ENCODE results near the gene STK24.

STK24 gene

GRCh38 chr13:98523455-98524102, 53.3 kb downstream of the STK24 start:
- H3K4me3 ChIP-seq (ENCODE audit: control insufficient read depth, low read depth, low read length): no peak overlapping the region
- DNase-seq (ENCODE audit: low read depth): no peak
- TF ChIP-seq CTCF (IDR thresholded peaks at IDR 0.05; ENCODE audit: control insufficient read depth, insufficient read depth, low read depth, low read length, missing control alignments): no peak

- no peak for TF ChIP-seq CTCF (IDR thresholded peaks at IDR 0.05; ENCODE audit: control insufficient read depth, insufficient read depth, low read depth, low read length, missing control alignments)
- DNase-seq (ENCODE audit: low read depth): no peak
- no peak overlapping the region for H3K4me3 ChIP-seq (ENCODE audit: control insufficient read depth, low read depth, low read length)
These were observed 54.5 kb downstream of the STK24 start for GRCh38 chr13:98522371-98522770.

- no peak for DNase-seq (ENCODE audit: low read depth)
- TF ChIP-seq CTCF (IDR thresholded peaks at IDR 0.05; ENCODE audit: control insufficient read depth, insufficient read depth, low read depth, low read length, missing control alignments): no peak
- H3K4me3 ChIP-seq (ENCODE audit: control insufficient read depth, low read depth, low read length): no peak overlapping the region
These were observed 55.3 kb downstream of the STK24 start for GRCh38 chr13:98521461-98522247.

GRCh38 chr13:98520674-98521449, 56.0 kb downstream of the STK24 start:
- no peak for DNase-seq (ENCODE audit: low read depth)
- no peak for TF ChIP-seq CTCF (IDR thresholded peaks at IDR 0.05; ENCODE audit: control insufficient read depth, insufficient read depth, low read depth, low read length, missing control alignments)
- H3K4me3 ChIP-seq (ENCODE audit: control insufficient read depth, low read depth, low read length): no peak overlapping the region

GRCh38 chr13:98519976-98520375, 56.9 kb downstream of the STK24 start:
- TF ChIP-seq CTCF (IDR thresholded peaks at IDR 0.05; ENCODE audit: control insufficient read depth, insufficient read depth, low read depth, low read length, missing control alignments): no peak
- H3K4me3 ChIP-seq (ENCODE audit: control insufficient read depth, low read depth, low read length): no peak overlapping the region
- DNase-seq (ENCODE audit: low read depth): no peak

GRCh38 chr13:98517576-98518310, 59.2 kb downstream of the STK24 start:
- TF ChIP-seq CTCF (IDR thresholded peaks at IDR 0.05; ENCODE audit: control insufficient read depth, insufficient read depth, low read depth, low read length, missing control alignments): no peak
- no peak overlapping the region for H3K4me3 ChIP-seq (ENCODE audit: control insufficient read depth, low read depth, low read length)
- DNase-seq (ENCODE audit: low read depth): no peak
